Omental fat pad (tissue), 4 donors: ENCODE results near the gene MECR. TPM values are rescaled to one million over a fixed set of nuclear protein-coding genes. Genes with fewer than 3 reads are reported as not detected.

Experiments used
- ATAC-seq: fragments of 150-250 bp; one replicate; pipeline ENCODE4 v1.9.1; 2016; ENCODE audit warnings: mild to moderate bottlenecking, moderate library complexity; ENCODE audit not compliant: low FRiP score
- DNase-seq: peaks from one replicate; pipeline ENCODE4 v3.0.0-alpha.2; 2019; ENCODE audit warnings: low spot score
- small RNA-seq: library from RNA; depleted of rRNA; stranded (forward); fragments of <200 nt; gene quantifications from one replicate; pipeline ENCODE3, GENCODE V24; 2016
- total RNA-seq, 4 donors: library from RNA; depleted of rRNA; stranded (reverse); fragments of >200 nt; gene quantifications; one replicate each; pipeline ENCODE4 v1.1.0, GENCODE V29; 2016
- TF ChIP-seq, protein P1 (sequence below), 3 donors: fragments of 450-650 bp; IDR thresholded peaks; one replicate each; pipeline ENCODE4 v1.5.1; 2016 to 2017; ENCODE audit warnings: antibody characterized with exemption in 3 of 3, mild to moderate bottlenecking in 3 of 3, moderate library complexity in 2 of 3

MECR gene
- total RNA-seq, 4 donors from 2014 or later = 18.0 to 29.4 (median 20.8) TPM

DNA sequence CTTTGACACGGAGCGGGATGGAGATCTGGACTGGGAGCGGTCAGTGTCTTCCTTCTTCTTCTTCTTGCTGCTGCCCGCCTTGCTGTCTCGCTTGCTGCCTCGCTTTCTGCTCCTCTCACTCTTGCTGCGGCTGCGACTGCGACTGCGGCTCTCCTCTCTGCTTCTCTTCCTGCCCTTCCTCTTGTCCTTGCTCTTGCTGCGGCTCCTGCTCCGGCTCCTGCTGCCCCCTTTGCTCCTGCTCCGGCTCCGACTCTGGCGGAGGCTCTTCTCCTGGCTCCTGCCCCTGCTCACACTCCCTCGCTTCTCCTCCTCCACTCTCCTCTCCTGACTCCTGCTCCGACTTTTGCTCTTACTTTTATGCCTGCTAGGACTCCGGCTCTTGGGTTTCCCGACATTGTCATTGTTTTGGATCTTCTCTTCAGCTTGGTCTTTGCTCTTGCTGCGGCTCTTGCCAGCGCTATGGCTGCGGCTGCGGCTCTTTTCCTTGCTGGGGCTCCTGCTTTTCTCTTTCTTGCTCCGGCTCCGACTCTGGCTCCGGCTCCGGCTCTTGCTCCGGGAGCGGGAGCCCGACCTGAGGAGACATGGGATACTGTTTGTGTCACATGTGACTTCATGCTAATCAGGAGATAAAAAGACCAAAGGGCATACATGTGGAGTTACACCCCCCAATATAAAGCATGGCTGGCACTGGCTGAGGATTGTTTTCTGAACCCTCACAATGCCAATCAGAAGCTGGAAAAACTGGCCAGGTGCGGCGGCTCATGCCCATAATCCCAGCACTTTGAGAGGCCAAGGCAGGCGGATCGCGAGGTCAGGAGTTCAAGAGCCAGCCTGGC lies 81.9 kb downstream of the MECR start:
- no peak for ATAC-seq
- TF ChIP-seq, protein P1, sequence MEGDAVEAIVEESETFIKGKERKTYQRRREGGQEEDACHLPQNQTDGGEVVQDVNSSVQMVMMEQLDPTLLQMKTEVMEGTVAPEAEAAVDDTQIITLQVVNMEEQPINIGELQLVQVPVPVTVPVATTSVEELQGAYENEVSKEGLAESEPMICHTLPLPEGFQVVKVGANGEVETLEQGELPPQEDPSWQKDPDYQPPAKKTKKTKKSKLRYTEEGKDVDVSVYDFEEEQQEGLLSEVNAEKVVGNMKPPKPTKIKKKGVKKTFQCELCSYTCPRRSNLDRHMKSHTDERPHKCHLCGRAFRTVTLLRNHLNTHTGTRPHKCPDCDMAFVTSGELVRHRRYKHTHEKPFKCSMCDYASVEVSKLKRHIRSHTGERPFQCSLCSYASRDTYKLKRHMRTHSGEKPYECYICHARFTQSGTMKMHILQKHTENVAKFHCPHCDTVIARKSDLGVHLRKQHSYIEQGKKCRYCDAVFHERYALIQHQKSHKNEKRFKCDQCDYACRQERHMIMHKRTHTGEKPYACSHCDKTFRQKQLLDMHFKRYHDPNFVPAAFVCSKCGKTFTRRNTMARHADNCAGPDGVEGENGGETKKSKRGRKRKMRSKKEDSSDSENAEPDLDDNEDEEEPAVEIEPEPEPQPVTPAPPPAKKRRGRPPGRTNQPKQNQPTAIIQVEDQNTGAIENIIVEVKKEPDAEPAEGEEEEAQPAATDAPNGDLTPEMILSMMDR (IDR thresholded peaks at IDR 0.05) = no peak
- DNase-seq = no peak

DNA sequence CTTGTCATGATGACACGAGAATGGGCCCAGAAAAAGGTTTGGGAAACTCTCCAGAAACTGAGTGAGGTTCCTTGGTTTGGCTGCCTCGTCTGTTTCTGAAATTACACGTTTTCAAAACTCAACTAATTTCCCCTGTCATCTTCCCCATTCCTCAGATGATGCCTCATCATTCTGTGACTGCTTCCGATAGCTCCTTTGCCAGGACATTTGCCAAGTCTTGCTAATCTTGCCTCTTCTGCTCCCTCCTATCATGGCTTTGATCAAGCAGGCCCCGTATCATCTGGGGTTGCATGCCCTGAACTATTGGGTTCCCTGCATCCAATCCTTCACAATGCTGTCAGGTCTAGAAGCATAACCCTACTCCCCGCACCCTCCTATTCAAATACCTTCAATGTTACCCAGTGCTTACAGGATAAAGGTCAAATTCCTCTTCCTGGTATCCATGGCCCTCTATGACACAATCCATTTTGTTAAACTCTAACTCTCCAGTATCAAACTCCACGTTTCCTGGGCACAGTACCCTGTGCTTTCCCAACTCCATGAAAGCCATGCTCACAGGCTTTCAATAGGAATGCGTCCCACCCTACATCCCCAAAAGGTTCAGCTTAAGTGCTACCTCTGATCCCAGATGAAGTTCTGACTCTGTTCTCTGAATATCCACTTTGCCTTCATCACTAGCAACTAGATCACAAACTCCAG lies 84.8 kb downstream of the MECR start:
- TF ChIP-seq, protein P1 (IDR thresholded peaks at IDR 0.05) = no peak
- peak; percentile 75 for ATAC-seq
- DNase-seq = no peak

DNA sequence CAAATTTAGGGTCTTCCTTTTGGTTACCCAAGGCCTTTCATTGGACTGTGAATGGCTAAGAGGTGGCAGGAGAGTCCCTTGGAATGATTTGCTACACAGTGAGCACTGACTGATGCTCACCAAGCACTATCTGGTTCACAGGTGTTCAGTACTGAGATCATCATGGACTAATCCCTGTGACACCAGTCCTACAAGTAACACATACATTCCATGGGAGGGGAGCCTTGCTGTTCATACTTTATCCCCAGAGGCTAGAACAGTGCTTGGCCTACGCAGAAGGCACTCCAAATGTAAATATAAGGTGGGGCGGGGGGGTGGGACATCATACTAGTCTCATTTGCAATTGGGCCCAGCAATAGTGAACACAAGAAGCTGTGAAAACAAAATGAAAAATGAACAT lies 86.6 kb downstream of the MECR start:
- TF ChIP-seq, protein P1 (IDR thresholded peaks at IDR 0.05) = no peak
- DNase-seq = no peak
- no peak for ATAC-seq

DNA sequence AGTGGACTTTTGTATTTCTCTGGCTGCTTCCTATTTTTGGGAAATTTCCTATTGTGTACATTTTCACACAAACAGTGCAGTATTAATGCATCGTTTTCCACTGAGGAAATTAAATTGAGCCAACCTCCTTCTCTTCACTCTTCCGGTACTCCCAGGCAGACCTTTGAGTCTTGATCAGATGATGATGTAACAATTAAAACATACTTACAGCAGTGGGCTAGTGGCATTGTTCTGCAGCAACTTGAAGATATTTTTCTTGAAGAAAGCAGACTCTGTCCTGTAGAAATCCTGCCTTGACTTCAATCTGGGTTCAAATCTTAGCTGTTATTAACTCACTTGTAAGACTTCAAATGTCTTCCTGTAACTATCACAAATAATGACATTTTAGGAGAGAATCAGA lies 88.0 kb downstream of the MECR start:
- TF ChIP-seq, protein P1 (IDR thresholded peaks at IDR 0.05) = no peak
- ATAC-seq = no peak

More for the DNA sequence above, 88.0 kb downstream of the MECR start:
- no peak for DNase-seq

Small RNA genes within 50 kb of the gene (small RNA-seq; reads per million reads assigned to genes)
- gene RF02271 = not detected

Other genes starting within 250 kb of the MECR start
- gene TMEM200B, start 107.0 kb downstream of the MECR start, total RNA-seq = 10 to 100 TPM in 2 of 4 donors, 1 to 10 TPM in 2; 7.2 to 26.8 (median 9.7) TPM
- 100 to 1,000 TPM in 1 of 4 donors, 10 to 100 TPM in 3; 75.3 to 117 (median 88.1) TPM for gene SRSF4, start 49.0 kb downstream of the MECR start, total RNA-seq
- gene PTPRU, start 5.6 kb upstream of the MECR start, total RNA-seq = 10 to 100 TPM; 12.3 to 19.9 (median 15.9) TPM